ENCODE measurements around the gene FAM107B.

FAM107B gene

GRCh38 chr10:14491811-14492210 is 282.9 kb downstream of the FAM107B start:
- TF ChIP-seq, protein P1, sequence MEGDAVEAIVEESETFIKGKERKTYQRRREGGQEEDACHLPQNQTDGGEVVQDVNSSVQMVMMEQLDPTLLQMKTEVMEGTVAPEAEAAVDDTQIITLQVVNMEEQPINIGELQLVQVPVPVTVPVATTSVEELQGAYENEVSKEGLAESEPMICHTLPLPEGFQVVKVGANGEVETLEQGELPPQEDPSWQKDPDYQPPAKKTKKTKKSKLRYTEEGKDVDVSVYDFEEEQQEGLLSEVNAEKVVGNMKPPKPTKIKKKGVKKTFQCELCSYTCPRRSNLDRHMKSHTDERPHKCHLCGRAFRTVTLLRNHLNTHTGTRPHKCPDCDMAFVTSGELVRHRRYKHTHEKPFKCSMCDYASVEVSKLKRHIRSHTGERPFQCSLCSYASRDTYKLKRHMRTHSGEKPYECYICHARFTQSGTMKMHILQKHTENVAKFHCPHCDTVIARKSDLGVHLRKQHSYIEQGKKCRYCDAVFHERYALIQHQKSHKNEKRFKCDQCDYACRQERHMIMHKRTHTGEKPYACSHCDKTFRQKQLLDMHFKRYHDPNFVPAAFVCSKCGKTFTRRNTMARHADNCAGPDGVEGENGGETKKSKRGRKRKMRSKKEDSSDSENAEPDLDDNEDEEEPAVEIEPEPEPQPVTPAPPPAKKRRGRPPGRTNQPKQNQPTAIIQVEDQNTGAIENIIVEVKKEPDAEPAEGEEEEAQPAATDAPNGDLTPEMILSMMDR (IDR thresholded peaks at IDR 0.05; ENCODE audit: low read depth, low read length), result no peak
- no peak overlapping the region for H3K4me3 ChIP-seq (ENCODE audit: low read depth, low read length)

DNA sequence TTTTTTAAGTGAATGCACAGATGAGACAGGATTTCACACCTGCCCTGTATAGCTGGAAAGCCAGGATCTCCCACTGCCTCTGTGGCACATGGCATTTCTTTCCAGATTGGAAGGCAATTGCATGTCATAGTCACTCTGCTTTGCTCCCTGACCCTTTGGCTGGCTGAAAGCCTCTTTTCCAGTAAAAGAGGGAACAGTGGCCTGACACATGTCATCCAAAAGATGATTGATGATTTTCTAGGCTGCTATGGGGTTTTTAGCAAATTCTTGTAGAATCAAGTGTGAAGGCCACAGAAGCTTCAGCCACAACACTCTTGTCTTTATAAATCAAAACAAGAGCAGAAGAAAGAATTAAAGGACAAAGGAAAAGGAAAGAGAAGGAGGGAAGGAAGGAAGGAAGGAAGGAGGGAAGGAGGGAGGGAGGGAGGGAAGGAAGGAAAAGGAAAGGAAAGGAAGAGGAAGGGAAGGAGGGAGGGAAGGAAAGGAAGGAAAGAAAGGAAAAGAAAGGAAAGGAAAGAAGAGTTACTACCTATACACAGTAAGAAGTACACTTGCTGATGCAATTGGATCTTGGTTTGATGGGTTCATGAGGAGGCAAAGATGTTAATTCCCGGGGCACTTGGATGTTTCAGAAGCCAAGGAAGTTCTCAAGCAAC is 285.0 kb downstream of the FAM107B start:
- TF ChIP-seq, protein P1 (IDR thresholded peaks at IDR 0.05; ENCODE audit: low read depth, low read length), result no peak
- no peak overlapping the region for H3K4me3 ChIP-seq (ENCODE audit: low read depth, low read length)

DNA sequence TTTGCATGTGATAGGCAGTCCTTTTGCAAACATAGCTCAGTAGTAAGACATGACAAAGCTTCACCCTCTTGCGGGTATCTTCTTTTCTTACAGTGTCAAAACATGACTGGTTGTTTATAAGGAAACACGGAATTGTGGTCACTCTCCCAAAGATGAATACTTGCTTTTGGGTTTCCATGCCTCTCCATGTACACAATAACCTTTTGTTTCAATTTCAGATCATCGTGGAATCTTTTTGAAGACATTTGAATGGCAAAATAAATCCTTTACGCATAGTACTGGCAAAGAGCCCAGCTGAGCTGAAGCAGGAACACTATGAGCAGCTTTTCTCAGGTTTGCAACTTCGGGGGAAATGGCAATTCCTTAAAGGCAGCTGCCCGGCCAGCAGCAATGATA is 287.2 kb downstream of the FAM107B start:
- TF ChIP-seq, protein P1 (IDR thresholded peaks at IDR 0.05; ENCODE audit: low read depth, low read length), result no peak
- peak overlapping the region; percentile 26 for H3K4me3 ChIP-seq (ENCODE audit: low read depth, low read length)

DNA sequence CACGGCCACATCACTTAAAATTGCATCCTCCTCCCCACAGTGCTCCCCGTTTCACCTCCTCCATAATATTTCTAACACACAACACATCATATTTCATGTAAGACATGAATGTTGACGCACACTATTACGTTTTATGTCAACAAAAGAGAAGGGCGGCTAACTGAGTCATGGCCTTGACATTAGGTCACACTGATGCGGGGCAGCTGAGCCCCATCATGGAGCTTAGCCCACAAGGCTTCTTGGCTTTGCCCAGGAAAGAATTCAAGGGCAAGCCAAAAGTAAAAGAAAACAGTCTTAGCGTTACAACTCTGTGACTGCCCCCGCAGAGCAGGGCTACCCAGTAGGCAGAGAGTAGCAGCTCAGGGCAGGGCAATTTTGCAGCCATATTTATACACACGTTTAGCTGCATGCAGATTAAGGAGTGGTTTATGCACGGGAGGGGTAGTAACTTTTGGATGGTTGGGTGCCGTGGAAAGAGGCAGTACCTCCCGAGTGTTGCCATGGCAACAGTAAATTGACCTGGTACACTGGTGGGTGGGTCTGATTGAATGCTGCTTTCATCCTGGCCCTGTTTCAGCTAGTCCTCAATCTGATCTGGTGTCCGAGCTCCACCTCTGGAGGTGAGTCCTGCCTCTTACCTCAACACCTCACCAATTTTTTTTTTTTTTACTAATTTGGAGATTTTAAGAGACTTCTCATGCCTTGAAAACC is 287.8 kb downstream of the FAM107B start:
- peak overlapping the region; percentile 26 for H3K4me3 ChIP-seq (ENCODE audit: low read depth, low read length)
- TF ChIP-seq, protein P1 (IDR thresholded peaks at IDR 0.05; ENCODE audit: low read depth, low read length), result no peak

DNA sequence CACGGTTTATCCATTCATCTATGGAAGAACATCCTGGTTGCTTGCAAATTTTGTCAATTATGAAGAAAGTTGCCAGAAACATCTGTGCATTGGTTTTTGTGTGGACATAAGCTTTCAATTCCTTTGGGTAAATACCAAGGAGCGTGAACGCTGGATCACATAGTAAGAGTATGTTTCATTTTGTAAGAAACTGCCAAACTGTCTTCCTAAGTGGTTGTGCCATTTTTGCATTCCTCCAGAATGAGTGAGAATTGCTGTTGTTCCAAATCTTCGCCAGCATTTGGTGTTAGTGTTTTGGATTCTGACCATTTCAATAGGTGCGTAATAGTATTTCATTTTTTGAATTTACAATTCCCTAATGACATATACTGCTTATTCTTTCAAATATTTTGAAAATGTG is 288.7 kb downstream of the FAM107B start:
- TF ChIP-seq, protein P1 (IDR thresholded peaks at IDR 0.05; ENCODE audit: low read depth, low read length), result no peak
- no peak overlapping the region for H3K4me3 ChIP-seq (ENCODE audit: low read depth, low read length)

DNA sequence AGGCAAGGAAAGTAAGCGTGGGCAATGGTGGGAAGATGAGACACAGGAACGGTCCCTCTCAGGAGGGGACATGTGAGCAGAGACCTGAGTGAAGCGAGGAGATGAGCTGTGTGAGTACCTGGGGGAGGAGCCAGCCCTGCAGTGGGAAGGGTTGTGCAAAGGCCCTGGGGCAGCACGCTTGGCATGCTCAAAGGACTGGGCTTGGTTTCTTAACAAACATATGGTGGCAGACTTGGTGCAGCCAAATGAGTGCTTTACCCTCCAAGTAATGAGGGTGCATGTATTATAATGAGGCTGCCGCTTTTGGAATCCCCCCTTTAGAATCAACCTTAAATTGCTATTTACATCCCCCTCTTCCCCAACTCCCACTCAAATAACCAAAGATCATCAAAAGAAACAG is 291.3 kb downstream of the FAM107B start:
- TF ChIP-seq, protein P1 (IDR thresholded peaks at IDR 0.05; ENCODE audit: low read depth, low read length), result no peak

DNA sequence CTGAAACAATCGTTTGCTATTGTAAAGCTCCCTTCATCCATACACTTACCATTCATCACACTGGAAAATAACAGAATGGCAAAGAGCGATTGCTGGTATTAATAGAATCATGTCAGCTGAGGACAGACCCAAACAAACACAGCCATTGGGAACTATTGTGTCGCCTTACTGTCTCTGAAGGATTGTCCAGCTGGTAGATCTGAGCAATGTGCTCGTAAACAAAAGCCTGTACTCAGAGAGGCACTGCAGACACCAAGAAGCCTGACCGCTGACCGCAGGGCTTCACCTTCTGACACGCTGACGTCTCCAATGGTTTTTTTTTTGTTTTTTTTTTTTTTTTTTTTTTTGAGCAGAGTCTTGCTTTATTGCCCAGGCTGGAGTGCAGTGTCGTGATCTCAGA is 292.9 kb downstream of the FAM107B start:
- TF ChIP-seq, protein P1 (IDR thresholded peaks at IDR 0.05; ENCODE audit: low read depth, low read length), result no peak
- no peak overlapping the region for H3K4me3 ChIP-seq (ENCODE audit: low read depth, low read length)

More for the DNA sequence above, 291.3 kb downstream of the FAM107B start:
- H3K4me3 ChIP-seq (ENCODE audit: low read depth, low read length), result no peak overlapping the region

Measured in WI38 (cell line).